Epithelial cell of esophagus (primary cell): ENCODE results near the gene HOXB2.

Experiments used
- DNase-seq: peaks from one replicate; pipeline ENCODE4 v3.0.0; 2010; ENCODE audit warnings: low read depth
- H3K4me3 ChIP-seq: 2 replicates; pipeline ENCODE4 v1.5.1; 2011; ENCODE audit warnings: mild to moderate bottlenecking, low read length, control low read depth
- CTCF ChIP-seq: IDR thresholded peaks from 2 replicates; pipeline ENCODE4 v1.5.1; 2011; ENCODE audit warnings: low read depth, mild to moderate bottlenecking, low read length, control low read depth, inconsistent platforms; ENCODE audit not compliant: insufficient read depth; ENCODE audit errors: missing control alignments

The HOXB2 gene

GRCh38 chr17:48569240-48569582, 24.3 kb upstream of the HOXB2 start:
- no peak for DNase-seq
- TF ChIP-seq CTCF = no peak
- H3K4me3 ChIP-seq = no peak overlapping the region

- TF ChIP-seq CTCF = no peak
- no peak for DNase-seq
- no peak overlapping the region for H3K4me3 ChIP-seq
These were observed 23.8 kb upstream of the HOXB2 start for GRCh38 chr17:48568499-48569239.

GRCh38 chr17:48567646-48568354, 22.9 kb upstream of the HOXB2 start:
- no peak overlapping the region for H3K4me3 ChIP-seq
- DNase-seq = no peak
- TF ChIP-seq CTCF = no peak

- DNase-seq = no peak
- H3K4me3 ChIP-seq = no peak overlapping the region
- TF ChIP-seq CTCF = no peak
These were observed 22.3 kb upstream of the HOXB2 start for GRCh38 chr17:48567209-48567608.

GRCh38 chr17:48566717-48567116, 21.8 kb upstream of the HOXB2 start:
- no peak for DNase-seq
- TF ChIP-seq CTCF = no peak
- no peak overlapping the region for H3K4me3 ChIP-seq

- DNase-seq = no peak
- no peak for TF ChIP-seq CTCF
- H3K4me3 ChIP-seq = no peak overlapping the region
These were observed 21.2 kb upstream of the HOXB2 start for GRCh38 chr17:48565925-48566710.
